Measurements from ENCODE around the gene ATP6AP1.

The ATP6AP1 gene

GRCh38 chrX:154426916-154427770, 1.3 kb upstream of the ATP6AP1 start:
- TF ChIP-seq CTCF (IDR thresholded peaks at IDR 0.05): no peak
- Histone ChIP-seq H3K4me1 (ENCODE audit: control insufficient read depth in 1 of 2, insufficient read depth in 1 of 2, low read depth in 1 of 2, low read length in 1 of 2) (peaks cover 32 to 44% of the 10 kb centered on the region in 2 experiments), H3K36me3 (peaks cover 3% of the 10 kb centered on the region), H3K27me3 (no peaks in the 10 kb centered on the region), H3K27ac (peak overlapping the region; percentile 87), H3K4me3 (ENCODE audit: low read depth in 1 of 2, low read length in 1 of 2) (peak overlapping the region in 1 of 2 experiments; percentile 73), H3K9me3 (no peaks in the 10 kb centered on the region)

- peak overlapping the region; percentile 87 for H3K27ac ChIP-seq
- no peaks in the 10 kb centered on the region for H3K27me3 ChIP-seq
- H3K4me1 ChIP-seq (ENCODE audit: control insufficient read depth in 1 of 2, insufficient read depth in 1 of 2, low read depth in 1 of 2, low read length in 1 of 2): peaks cover 32 to 44% of the 10 kb centered on the region in 2 experiments
- H3K36me3 ChIP-seq: peaks cover 28% of the 10 kb centered on the region
- peak overlapping the region; percentile 72 to 73 for H3K4me3 ChIP-seq (ENCODE audit: low read depth in 1 of 2, low read length in 1 of 2)
- no peaks in the 10 kb centered on the region for H3K9me3 ChIP-seq
- no peak for TF ChIP-seq CTCF (IDR thresholded peaks at IDR 0.05)
Measured at GRCh38 chrX:154429711-154430110, 1.2 kb downstream of the ATP6AP1 start.

GRCh38 chrX:154430479-154430878, 2.0 kb downstream of the ATP6AP1 start:
- Histone ChIP-seq H3K36me3 (peaks cover 36% of the 10 kb centered on the region), H3K4me3 (ENCODE audit: low read depth in 1 of 2, low read length in 1 of 2) (peak overlapping the region; percentile 34 to 72), H3K27me3 (no peaks in the 10 kb centered on the region), H3K27ac (peak overlapping the region; percentile 87), H3K9me3 (no peaks in the 10 kb centered on the region), H3K4me1 (ENCODE audit: control insufficient read depth in 1 of 2, insufficient read depth in 1 of 2, low read depth in 1 of 2, low read length in 1 of 2) (peaks cover 32 to 44% of the 10 kb centered on the region in 2 experiments)
- no peak for TF ChIP-seq CTCF (IDR thresholded peaks at IDR 0.05)

GRCh38 chrX:154430916-154431315, 2.4 kb downstream of the ATP6AP1 start:
- TF ChIP-seq CTCF (IDR thresholded peaks at IDR 0.05): no peak
- Histone ChIP-seq H3K27me3 (no peaks in the 10 kb centered on the region), H3K9me3 (no peaks in the 10 kb centered on the region), H3K36me3 (peaks cover 40% of the 10 kb centered on the region), H3K4me3 (ENCODE audit: low read depth in 1 of 2, low read length in 1 of 2) (peak overlapping the region; percentile 34 to 72), H3K4me1 (ENCODE audit: control insufficient read depth in 1 of 2, insufficient read depth in 1 of 2, low read depth in 1 of 2, low read length in 1 of 2) (peaks cover 32 to 47% of the 10 kb centered on the region in 2 experiments), H3K27ac (peak overlapping the region; percentile 87)

GRCh38 chrX:154431341-154431740, 2.9 kb downstream of the ATP6AP1 start:
- H3K27ac ChIP-seq: peak overlapping the region; percentile 87
- peak overlapping the region; percentile 34 to 72 for H3K4me3 ChIP-seq (ENCODE audit: low read depth in 1 of 2, low read length in 1 of 2)
- no peak for TF ChIP-seq CTCF (IDR thresholded peaks at IDR 0.05)
- H3K27me3 ChIP-seq: no peaks in the 10 kb centered on the region
- H3K9me3 ChIP-seq: no peaks in the 10 kb centered on the region
- peaks cover 34 to 52% of the 10 kb centered on the region in 2 experiments for H3K4me1 ChIP-seq (ENCODE audit: control insufficient read depth in 1 of 2, insufficient read depth in 1 of 2, low read depth in 1 of 2, low read length in 1 of 2)
- H3K36me3 ChIP-seq: peaks cover 40% of the 10 kb centered on the region

All from neutrophil (primary cell).